H1 (cell line): ENCODE results near the gene ZNF692. TPM values are rescaled to one million over a fixed set of nuclear protein-coding genes. Genes with fewer than 3 reads are reported as not detected.

ENCODE experiments used
- CTCF ChIA-PET: fragments of 300-600 bp; sonication (Branson Sonifier 250); formaldehyde crosslinking; loops from one replicate; lab custom pipeline; 2021; ENCODE audit not compliant: partially characterized antibody; lab: Charles Lee
- POLR2A ChIA-PET: fragments of 300-600 bp; sonication (Branson Sonifier 250); formaldehyde crosslinking; loops from one replicate; lab custom pipeline; 2021; ENCODE audit warnings: inconsistent platforms; ENCODE audit not compliant: partially characterized antibody; lab: Charles Lee
- DNase-seq, 2 experiments: peaks; one replicate each; pipeline versions ENCODE4 v3.0.0 to v3.0.0-alpha.2; 2010 to 2022; ENCODE audit warnings: low spot score in 2 of 2, low read depth in 1 of 2, mixed read lengths in 1 of 2
- FAIRE-seq: peaks from 2 replicates; lab custom pipeline; 2011; peaks lifted over from hg19 to GRCh38; lab: Jason Lieb, UNC
- H2AFZ ChIP-seq: 2 replicates; pipeline ENCODE4 v1.8.1; 2012; ENCODE audit warnings: low read length, inconsistent platforms
- H2AK5ac ChIP-seq: 2 replicates; pipeline ENCODE4 v1.6.1; 2013; ENCODE audit warnings: low read depth, low read length
- H2BK120ac ChIP-seq: replicated peaks from 2 replicates; pipeline ENCODE3; 2013; ENCODE audit warnings: low read depth, low read length, inconsistent platforms
- H2BK12ac ChIP-seq: 2 replicates; pipeline ENCODE4 v1.6.1; 2013; ENCODE audit warnings: low read depth, low read length
- H2BK15ac ChIP-seq: 2 replicates; pipeline ENCODE4 v1.6.1; 2013; ENCODE audit warnings: low read length
- H2BK20ac ChIP-seq: 2 replicates; pipeline ENCODE4 v1.6.1; 2013; ENCODE audit warnings: low read length
- H2BK5ac ChIP-seq: 2 replicates; pipeline ENCODE4 v1.6.1; 2013; ENCODE audit warnings: low read depth, low read length
- H3K14ac ChIP-seq: 2 replicates; pipeline ENCODE4 v1.6.1; 2013; ENCODE audit warnings: inconsistent platforms; ENCODE audit not compliant: insufficient read length
- H3K18ac ChIP-seq: 2 replicates; pipeline ENCODE4 v1.6.1; 2013; ENCODE audit warnings: low read length; ENCODE audit errors: extremely low read depth
- H3K23ac ChIP-seq: 2 replicates; pipeline ENCODE4 v1.6.1; 2013; ENCODE audit warnings: inconsistent platforms; ENCODE audit not compliant: insufficient read length
- H3K23me2 ChIP-seq: 2 replicates; pipeline ENCODE4 v1.6.1; 2013; ENCODE audit warnings: low read depth, low read length
- H3K27ac ChIP-seq: 2 replicates; pipeline ENCODE4 v1.6.1; 2011; ENCODE audit warnings: low read depth, low read length, inconsistent platforms
- H3K27me3 ChIP-seq, 4 experiments: replicated peaks in 1 of 4; 1 replicate in 1 of 4; 2 replicates in 3 of 4; pipeline versions ENCODE4 v1.6.1 to v1.8.1; 2011 to 2013; ENCODE audit warnings: low read length in 3 of 4, mild to moderate bottlenecking in 3 of 4, inconsistent platforms in 2 of 4, mixed read lengths in 2 of 4, moderate library complexity in 1 of 4; ENCODE audit not compliant: control insufficient read depth in 3 of 4, insufficient read depth in 3 of 4; ENCODE audit errors: extremely low read depth in 1 of 4
- H3K36me3 ChIP-seq, 4 experiments: 2 replicates each; pipeline versions ENCODE4 v1.6.1 to v1.8.1; 2011 to 2013; ENCODE audit warnings: mild to moderate bottlenecking in 4 of 4, low read length in 3 of 4, moderate library complexity in 2 of 4, control low read depth in 1 of 4, inconsistent platforms in 1 of 4; ENCODE audit not compliant: insufficient read depth in 4 of 4, control insufficient read depth in 2 of 4
- H3K4ac ChIP-seq: replicated peaks from 2 replicates; pipeline ENCODE3; 2013; ENCODE audit warnings: low read length, low read depth, mixed read lengths, inconsistent platforms; ENCODE audit not compliant: insufficient read length
- H3K4me1 ChIP-seq, 4 experiments: replicated peaks in 1 of 4; 1 replicate in 1 of 4; 2 replicates in 3 of 4; pipeline versions ENCODE4 v1.6.1 to v1.8.1; 2011 to 2013; ENCODE audit warnings: low read length in 3 of 4, inconsistent platforms in 2 of 4, mixed read lengths in 1 of 4; ENCODE audit not compliant: insufficient read depth in 4 of 4, control insufficient read depth in 3 of 4
- H3K4me2 ChIP-seq, 2 experiments: 2 replicates each; pipeline versions ENCODE4 v1.6.1 to v1.8.1; 2011 to 2013; ENCODE audit warnings: low read depth in 2 of 2, low read length in 2 of 2, control low read depth in 1 of 2, inconsistent platforms in 1 of 2, mild to moderate bottlenecking in 1 of 2; ENCODE audit not compliant: insufficient read depth in 1 of 2
- H3K4me3 ChIP-seq, 4 experiments: fragments of 200-600, 300-600 bp in 1 of 4; sonication (generic), shearing (Covaris generic), sonication (Bioruptor Twin) in 1 of 4; 2 replicates each; pipeline versions ENCODE4 v1.5.1 to v1.8.1; 2011 to 2016; ENCODE audit warnings: low read length in 4 of 4, low read depth in 3 of 4, control low read depth in 2 of 4, inconsistent platforms in 2 of 4, mild to moderate bottlenecking in 2 of 4, mixed read lengths in 1 of 4, moderate library complexity in 1 of 4; ENCODE audit not compliant: insufficient read depth in 2 of 4; ENCODE audit errors: extremely low read depth in 1 of 4
- H3K56ac ChIP-seq: replicated peaks from 2 replicates; pipeline ENCODE3; 2013; ENCODE audit warnings: low read depth, mild to moderate bottlenecking, mixed read lengths, low read length, inconsistent platforms; ENCODE audit not compliant: insufficient read length
- H3K79me1 ChIP-seq: 2 replicates; pipeline ENCODE4 v1.6.1; 2013; ENCODE audit warnings: low read depth, low read length, control low read depth
- H3K79me2 ChIP-seq, 2 experiments: 2 replicates each; pipeline versions ENCODE4 v1.6.1 to v1.8.1; 2012 to 2013; ENCODE audit warnings: low read length in 2 of 2, mild to moderate bottlenecking in 2 of 2, inconsistent platforms in 1 of 2; ENCODE audit not compliant: insufficient read depth in 2 of 2, control insufficient read depth in 1 of 2
- H3K9ac ChIP-seq, 4 experiments: replicated peaks in 1 of 4; 1 replicate in 1 of 4; 2 replicates in 3 of 4; pipeline versions ENCODE4 v1.6.1 to v1.8.1; 2011 to 2013; ENCODE audit warnings: low read depth in 3 of 4, low read length in 3 of 4, control low read depth in 2 of 4, mild to moderate bottlenecking in 2 of 4, moderate library complexity in 2 of 4, inconsistent platforms in 1 of 4; ENCODE audit errors: extremely low read depth in 1 of 4
- H3K9me3 ChIP-seq, 2 experiments: 2 replicates each; pipeline versions ENCODE4 v1.6.1 to v1.8.1; 2012 to 2013; ENCODE audit warnings: mild to moderate bottlenecking in 2 of 2, moderate library complexity in 2 of 2, control low read depth in 1 of 2, inconsistent platforms in 1 of 2, low read depth in 1 of 2, low read length in 1 of 2, mixed read lengths in 1 of 2; ENCODE audit not compliant: insufficient read depth in 2 of 2
- H4K20me1 ChIP-seq, 2 experiments: replicated peaks in 1 of 2; 2 replicates each; pipeline versions ENCODE3 to v1.8.1; 2011 to 2013; ENCODE audit warnings: inconsistent platforms in 2 of 2, low read length in 2 of 2, mild to moderate bottlenecking in 1 of 2; ENCODE audit not compliant: insufficient read depth in 2 of 2, control insufficient read depth in 1 of 2
- H4K5ac ChIP-seq: 2 replicates; pipeline ENCODE4 v1.6.1; 2013; ENCODE audit warnings: low read length, low read depth, mixed read lengths, inconsistent platforms; ENCODE audit not compliant: insufficient read length
- H4K8ac ChIP-seq: 2 replicates; pipeline ENCODE4 v1.8.0; 2013; ENCODE audit warnings: mild to moderate bottlenecking, moderate library complexity, low read length, inconsistent platforms; ENCODE audit not compliant: insufficient read depth; ENCODE audit errors: extremely low read depth
- H4K91ac ChIP-seq: replicated peaks from 2 replicates; pipeline ENCODE3; 2013; ENCODE audit warnings: low read length, mixed read lengths, inconsistent platforms; ENCODE audit not compliant: insufficient read length
- BACH1 ChIP-seq: IDR thresholded peaks from 2 replicates; pipeline ENCODE4 v1.6.1; 2012; ENCODE audit warnings: low read length, improper control_type of control experiment
- CEBPB ChIP-seq: IDR thresholded peaks from 2 replicates; pipeline ENCODE4 v1.6.1; 2012; ENCODE audit warnings: low read depth, low read length
- CHD1 ChIP-seq: IDR thresholded peaks from 2 replicates; pipeline ENCODE4 v1.6.1; 2012; ENCODE audit warnings: low read depth, low read length, improper control_type of control experiment
- E2F6 ChIP-seq: IDR thresholded peaks from 2 replicates; pipeline ENCODE4 v1.6.1; 2012; ENCODE audit warnings: inconsistent platforms
- KDM5A ChIP-seq: fragments of 200-600 bp; IDR thresholded peaks from 2 replicates; pipeline ENCODE4 v1.7.1; 2012; ENCODE audit warnings: mild to moderate bottlenecking, low read length, inconsistent platforms, mixed read lengths
- NRF1 ChIP-seq: IDR thresholded peaks from 2 replicates; pipeline ENCODE4 v1.6.1; 2011; ENCODE audit warnings: mild to moderate bottlenecking, low read depth, low read length, improper control_type of control experiment
- POLR2AphosphoS5 ChIP-seq: IDR thresholded peaks from 2 replicates; pipeline ENCODE4 v1.6.1; 2011; ENCODE audit warnings: low read depth, low read length
- SAP30 ChIP-seq: fragments of 300-600 bp; sonication (generic); IDR thresholded peaks from 2 replicates; pipeline ENCODE4 v1.7.1; 2012; ENCODE audit warnings: low read length, moderate library complexity, mild to moderate bottlenecking, inconsistent platforms; ENCODE audit not compliant: insufficient read depth, insufficient replicate concordance
- TAF7 ChIP-seq: optimal IDR thresholded peaks from 2 replicates; pipeline ENCODE3; 2011; ENCODE audit warnings: low read depth, mild to moderate bottlenecking, inconsistent platforms, low read length, moderate library complexity, borderline replicate concordance
- TEAD4 ChIP-seq: IDR thresholded peaks from 2 replicates; pipeline ENCODE4 v1.6.1; 2012; ENCODE audit warnings: low read depth, low read length, inconsistent platforms, mixed read lengths
- YY1 ChIP-seq: IDR thresholded peaks from 2 replicates; pipeline ENCODE4 v1.6.1; 2011; ENCODE audit warnings: low read depth, mild to moderate bottlenecking, low read length
- ZNF274 ChIP-seq: IDR thresholded peaks from 2 replicates; pipeline ENCODE4 v1.7.0; 2012; ENCODE audit warnings: low read length, borderline replicate concordance; ENCODE audit errors: extremely low read depth
- WGBS, 2 experiments: shearing (Covaris generic) in 1 of 2; methylation state at CpG; one replicate each; pipeline versions ENCODE4 v1.1.6 to v1.1.7; 2013 to 2015; ENCODE audit warnings: low lambda C conversion rate in 2 of 2, mixed read lengths in 2 of 2, inconsistent platforms in 1 of 2, low coverage in 1 of 2, missing lambda C conversion rate in 1 of 2; ENCODE audit not compliant: insufficient replicate concordance in 2 of 2, insufficient coverage in 1 of 2, insufficient read length in 1 of 2; ENCODE audit errors: extremely low coverage in 1 of 2, missing lambda C conversion rate in 1 of 2; 5-methylcytosine and 5-hydroxymethylcytosine counted together
- polyA plus RNA-seq, 7 experiments: library from polyadenylated mRNA; depleted of rRNA in 3 of 7; stranded (reverse) in 5 of 7; unstranded in 2 of 7; fragments of >200 nt in 5 of 7; fragments of 200-250 nt in 2 of 7; gene quantifications; 1 replicate in 5 of 7; 2 replicates in 1 of 7; 4 replicates in 1 of 7; pipeline versions ENCODE4 v1.2.1 to v1.2.3, GENCODE V29; 2011 to 2013; ENCODE audit warnings: missing spikeins in 2 of 7, mixed read lengths in 2 of 7
- total RNA-seq: library from RNA; stranded (reverse); fragmentation: NEBNext Ultra II Directional; extraction: Animal tissue kit (Norgen Biotek cat#: 25700); gene quantifications from 2 replicates; pipeline ENCODE4 v1.2.1, GENCODE V29; 2021

ZNF692 gene
- total and polyA plus RNA-seq, 2 of the 8 experiments (the other 6 are each of a cell fraction or from before 2014, with no cell fraction given): 38.4 to 52.3 TPM

GRCh38 chr1:248804771-248805681, 53.9 kb downstream of the ZNF692 start:
- POLR2A ChIA-PET: interaction anchor here (0.9 kb wide), 1 partner anchor 13 kb away, joined by 4 read pairs; no protein-coding TSS in a partner anchor
- Histone ChIP-seq H4K8ac (no peak overlapping the region), H3K36me3 (no peaks in the 10 kb centered on the region), H3K27me3 (no peaks in the 10 kb centered on the region), H2BK12ac (no peak overlapping the region), H3K14ac (no peak overlapping the region), H2BK20ac (no peak overlapping the region), H4K91ac (no peak overlapping the region), H3K23me2 (no peaks in the 10 kb centered on the region), H3K4me1 (no peaks in the 10 kb centered on the region), H3K9ac (no peak overlapping the region), H3K4me3 (no peak overlapping the region), H3K79me2 (no peaks in the 10 kb centered on the region), H2BK5ac (no peak overlapping the region), H4K20me1 (no peaks in the 10 kb centered on the region), H2BK120ac (no peak overlapping the region), H3K79me1 (no peaks in the 10 kb centered on the region), H2AK5ac (no peak overlapping the region), H3K27ac (no peak overlapping the region), H3K56ac (no peak overlapping the region), H3K18ac (no peak overlapping the region), H2BK15ac (no peak overlapping the region), H3K9me3 (peaks cover 29 to 51% of the 10 kb centered on the region in 2 experiments), H4K5ac (no peak overlapping the region), H3K4ac (no peak overlapping the region), H2AFZ (no peak overlapping the region), H3K23ac (no peak overlapping the region), H3K4me2 (no peak overlapping the region)
- FAIRE-seq (no peak), DNase-seq (no peak)
- 82% methylated on average over 8 of the region's 10 CpGs; no CpG with 5 or more reads in 1 of the 2 experiments for WGBS, 2 experiments
- CTCF ChIA-PET: interaction anchor here (0.6 to 4.0 kb wide), 8 partner anchors 9 to 182 kb away, joined by 3 to 14 read pairs (median 4); partner anchors contain the start of genes SH3BP5L, ZNF672 and ZNF692
- TF ChIP-seq TEAD4 (no peak), YY1 (no peak), CHD1 (no peak), POLR2AphosphoS5 (no peak), TAF7 (no peak), SAP30 (no peak), KDM5A (no peak), E2F6 (no peak), CEBPB (no peak), BACH1 (no peak), ZNF274 (no peak), NRF1 (no peak)
